HFF-Myc (cell line): ENCODE data around the gene DTX1.

Experiments used
- DNase-seq: peaks from one replicate; pipeline ENCODE4 v3.0.0-alpha.2; 2011; ENCODE audit warnings: low read depth; ENCODE audit errors: extremely low read depth
- H3K4me3 ChIP-seq: replicated peaks from 2 replicates; pipeline ENCODE4 v1.5.1; 2011; ENCODE audit warnings: low read depth, mild to moderate bottlenecking, control low read depth, low read length
- CTCF ChIP-seq: IDR thresholded peaks from 2 replicates; pipeline ENCODE4 v1.5.1; 2012; ENCODE audit warnings: mild to moderate bottlenecking, low read depth, low read length, control low read depth; ENCODE audit errors: missing control alignments

The DTX1 gene

GRCh38 chr12:113070117-113070906 is 13.8 kb downstream of the DTX1 start:
- DNase-seq, result no peak
- H3K4me3 ChIP-seq, result no peak overlapping the region
- TF ChIP-seq CTCF, result no peak

DNA sequence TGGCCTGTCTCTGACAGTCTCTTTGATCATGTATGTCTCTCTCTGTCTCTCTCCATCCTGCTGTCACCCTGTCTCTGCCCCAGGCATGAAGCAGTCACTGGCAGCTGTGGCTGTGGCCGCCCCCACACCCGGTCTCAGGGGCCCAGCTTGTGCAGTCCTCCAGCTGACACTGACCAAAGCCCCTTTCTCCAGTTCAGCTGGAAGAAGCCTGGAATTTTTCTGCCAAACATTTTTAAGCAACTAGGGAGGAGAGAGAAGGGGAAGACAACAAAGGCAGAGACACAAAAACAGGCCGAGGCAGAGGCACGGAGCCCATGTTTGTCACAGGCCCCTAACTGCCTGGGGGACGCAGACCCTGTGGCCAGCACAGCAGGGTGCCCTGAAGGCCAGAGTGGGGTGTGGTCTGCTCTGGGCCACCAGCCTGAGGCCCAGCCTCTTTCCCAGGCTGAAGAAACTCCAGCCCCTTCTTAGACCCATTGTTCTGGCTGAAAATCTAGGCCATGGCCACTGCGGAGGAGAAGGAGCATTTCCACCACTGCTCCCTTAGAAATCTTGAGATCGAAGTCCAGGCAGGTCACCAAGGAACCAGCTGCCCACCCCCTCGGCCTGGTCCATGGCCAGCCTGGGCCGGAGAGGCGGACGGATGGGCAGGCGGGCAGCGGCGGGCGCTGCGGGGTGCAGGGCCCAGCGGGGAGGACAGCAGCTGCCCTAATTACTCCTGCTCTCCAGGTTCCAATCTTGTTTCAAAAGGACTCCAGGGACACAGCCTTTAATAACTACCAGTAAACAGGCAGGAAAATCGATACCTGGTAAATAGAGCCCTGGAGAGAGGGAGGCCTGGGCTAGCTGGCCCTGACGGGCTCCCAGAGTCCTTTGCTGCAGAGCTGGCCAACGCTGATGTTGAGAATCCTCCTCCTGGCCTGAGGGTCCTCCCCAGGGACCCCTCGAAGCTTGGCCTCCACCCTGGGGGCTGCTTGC is 14.9 kb downstream of the DTX1 start:
- H3K4me3 ChIP-seq, result no peak overlapping the region
- no peak for DNase-seq
- TF ChIP-seq CTCF, result no peak

DNA sequence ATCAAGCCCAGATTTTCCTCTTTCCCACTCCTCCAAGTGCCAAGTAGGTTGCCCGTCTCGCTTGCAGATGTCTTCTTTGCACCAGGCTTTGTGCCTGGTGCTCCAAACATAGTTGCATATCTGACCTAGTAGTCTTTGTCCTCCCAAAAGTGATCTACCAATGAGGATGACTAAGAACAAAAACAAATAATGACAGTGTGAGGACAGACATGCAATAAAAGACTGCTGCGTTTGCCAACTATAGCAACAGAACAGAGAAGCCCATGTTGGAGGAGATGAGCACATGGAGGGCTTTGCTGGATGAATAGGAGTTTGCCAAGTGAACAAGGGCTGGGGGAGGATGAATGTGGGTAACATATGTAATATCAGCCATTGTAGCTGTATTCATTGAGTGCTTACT is 15.6 kb downstream of the DTX1 start:
- no peak overlapping the region for H3K4me3 ChIP-seq

DNA sequence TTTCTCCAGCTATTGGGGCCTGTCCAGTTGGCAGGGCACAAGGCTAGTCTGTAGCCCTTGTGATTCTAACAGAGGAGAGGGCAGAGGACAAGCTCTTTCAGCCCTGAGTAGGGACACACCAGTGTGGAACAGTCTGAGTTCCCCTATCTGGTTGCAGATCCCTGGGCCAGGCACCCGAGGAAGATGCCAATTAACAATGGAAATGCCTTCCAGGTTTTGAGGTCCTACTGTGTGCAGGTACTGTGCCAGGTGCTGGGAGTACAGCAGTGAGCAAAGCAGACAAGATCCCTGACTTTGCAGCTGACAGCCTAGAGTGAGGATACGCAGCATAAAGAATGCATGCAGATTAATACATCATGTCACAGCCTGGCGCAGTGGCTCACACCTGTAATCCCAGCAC is 17.1 kb downstream of the DTX1 start:
- DNase-seq, result no peak
- H3K4me3 ChIP-seq, result no peak overlapping the region
- no peak for TF ChIP-seq CTCF

More for the DNA sequence above, 15.6 kb downstream of the DTX1 start:
- DNase-seq, result no peak
- TF ChIP-seq CTCF, result no peak

GRCh38 chr12:113075137-113075683 is 18.7 kb downstream of the DTX1 start:
- no peak for DNase-seq
- no peak overlapping the region for H3K4me3 ChIP-seq
- no peak for TF ChIP-seq CTCF

- TF ChIP-seq CTCF, result no peak
- no peak overlapping the region for H3K4me3 ChIP-seq
- no peak for DNase-seq
These were observed 20.7 kb downstream of the DTX1 start for GRCh38 chr12:113077057-113077858.
